Parathyroid adenoma (tissue), 2 donors: ENCODE results near the gene NR2F2.

Experiments
- H2AFZ ChIP-seq: fragments of 300-600 bp; sonication (generic); one replicate; pipeline ENCODE4 v1.7.0; 2017; ENCODE audit warnings: antibody characterized with exemption, mild to moderate bottlenecking
- H3K27ac ChIP-seq: fragments of 300-600 bp; sonication (generic); one replicate; pipeline ENCODE4 v1.7.0; 2017
- H3K27me3 ChIP-seq: fragments of 300-600 bp; sonication (generic); one replicate; pipeline ENCODE4 v1.7.0; 2017; ENCODE audit warnings: low read length; ENCODE audit not compliant: control insufficient read depth, insufficient read depth
- H3K36me3 ChIP-seq: fragments of 300-600 bp; sonication (generic); one replicate; pipeline ENCODE4 v1.7.0; 2017; ENCODE audit warnings: low read length; ENCODE audit not compliant: control insufficient read depth, insufficient read depth
- H3K4me1 ChIP-seq: fragments of 300-600 bp; sonication (generic); one replicate; pipeline ENCODE4 v1.7.0; 2017; ENCODE audit warnings: control low read depth
- H3K4me2 ChIP-seq: fragments of 300-600 bp; sonication (generic); one replicate; pipeline ENCODE4 v1.7.0; 2017; ENCODE audit warnings: low read length
- H3K4me3 ChIP-seq: fragments of 300-600 bp; sonication (generic); one replicate; pipeline ENCODE4 v1.7.0; 2017; ENCODE audit warnings: low read depth, low read length
- H3K79me2 ChIP-seq: fragments of 300-600 bp; sonication (generic); one replicate; pipeline ENCODE4 v1.7.0; 2017; ENCODE audit warnings: control low read depth
- H3K9ac ChIP-seq: fragments of 300-600 bp; sonication (generic); one replicate; pipeline ENCODE4 v1.7.0; 2017; ENCODE audit warnings: mild to moderate bottlenecking
- H3K9me3 ChIP-seq: fragments of 300-600 bp; sonication (generic); one replicate; pipeline ENCODE4 v1.7.0; 2017; ENCODE audit warnings: low read length; ENCODE audit not compliant: control insufficient read depth
- CTCF ChIP-seq: fragments of 300-600 bp; sonication (generic); IDR thresholded peaks from one replicate; pipeline ENCODE4 v1.7.0; 2017; ENCODE audit warnings: antibody characterized with exemption, mild to moderate bottlenecking
- donor health status: primary hyperparathyroidism.

NR2F2 gene

GRCh38 chr15:96352604-96353405 is 22.3 kb downstream of the NR2F2 start:
- no peaks in the 10 kb centered on the region for H3K27me3 ChIP-seq
- H3K4me1 ChIP-seq = peaks cover 21% of the 10 kb centered on the region
- H3K4me3 ChIP-seq = no peak overlapping the region

GRCh38 chr15:96353416-96353929 is 23.0 kb downstream of the NR2F2 start:
- Histone ChIP-seq H3K4me2 (no peak overlapping the region), H2AFZ (no peak overlapping the region), H3K9me3 (no peaks in the 10 kb centered on the region), H3K36me3 (no peaks in the 10 kb centered on the region), H3K27me3 (no peaks in the 10 kb centered on the region), H3K27ac (peak overlapping the region; percentile 96), H3K79me2 (peaks cover 17% of the 10 kb centered on the region), H3K9ac (no peak overlapping the region), H3K4me1 (peaks cover 21% of the 10 kb centered on the region), H3K4me3 (no peak overlapping the region)
- TF ChIP-seq CTCF = no peak

More at GRCh38 chr15:96352604-96353405, 22.3 kb downstream of the NR2F2 start:
- Histone ChIP-seq H3K36me3 (no peaks in the 10 kb centered on the region), H3K4me2 (no peak overlapping the region), H3K9ac (no peak overlapping the region), H3K9me3 (no peaks in the 10 kb centered on the region), H3K79me2 (peaks cover 14% of the 10 kb centered on the region), H2AFZ (peak overlapping the region; percentile 46), H3K27ac (peak overlapping the region; percentile 96)
- no peak for TF ChIP-seq CTCF

- Histone ChIP-seq H3K27ac (peak overlapping the region; percentile 96), H3K4me1 (peaks cover 21% of the 10 kb centered on the region), H2AFZ (peak overlapping the region; percentile 79), H3K9me3 (no peaks in the 10 kb centered on the region), H3K9ac (no peak overlapping the region), H3K36me3 (no peaks in the 10 kb centered on the region), H3K4me2 (no peak overlapping the region), H3K27me3 (no peaks in the 10 kb centered on the region), H3K79me2 (peaks cover 14% of the 10 kb centered on the region), H3K4me3 (no peak overlapping the region)
- TF ChIP-seq CTCF = no peak
These were observed 23.6 kb downstream of the NR2F2 start for GRCh38 chr15:96353930-96354730.

- Histone ChIP-seq H3K36me3 (no peaks in the 10 kb centered on the region), H3K27ac (peak overlapping the region; percentile 96), H2AFZ (peak overlapping the region; percentile 79)
These were observed 24.4 kb downstream of the NR2F2 start for GRCh38 chr15:96354731-96355567.

More at GRCh38 chr15:96354731-96355567, 24.4 kb downstream of the NR2F2 start:
- peaks cover 14% of the 10 kb centered on the region for H3K79me2 ChIP-seq
- no peaks in the 10 kb centered on the region for H3K9me3 ChIP-seq
- TF ChIP-seq CTCF = peak; percentile 47
- H3K27me3 ChIP-seq = no peaks in the 10 kb centered on the region
- no peak overlapping the region for H3K9ac ChIP-seq
- no peak overlapping the region for H3K4me3 ChIP-seq
- H3K4me1 ChIP-seq = peaks cover 13% of the 10 kb centered on the region
- H3K4me2 ChIP-seq = no peak overlapping the region
